Activated CD4-positive, alpha-beta memory T cell treated with anti-CD3 and anti-CD28 coated beads, Interleukin-2, amount 10 ng/mL, durations not matched to agents 7 days and 5 days (primary cell): ENCODE data around the gene FOXL3. TPM values are rescaled to one million over a fixed set of nuclear protein-coding genes. Genes with fewer than 3 reads are reported as not detected.
"Not testable (repeated sequence)": the region's sequence is repeated elsewhere in the genome, so short reads cannot be mapped to it uniquely, and the experiment has no call there.

ENCODE experiments used
- CTCF ChIA-PET: fragments of 350-600 bp; sonication (Branson Sonifier 250); formaldehyde crosslinking; loops from one replicate; lab custom pipeline; 2021; ENCODE audit warnings: antibody characterized with exemption, inconsistent platforms; lab: Charles Lee
- POLR2A ChIA-PET: fragments of 350-600 bp; sonication (Branson Sonifier 250); formaldehyde crosslinking; loops from one replicate; lab custom pipeline; 2021; ENCODE audit warnings: antibody characterized with exemption; lab: Charles Lee
- DNase-seq: peaks from one replicate; pipeline ENCODE4 v3.0.0-alpha.2; 2020
- H3K27ac Mint-ChIP-seq: one replicate; pipeline ENCODE4 v1.8.0; 2021; ENCODE audit warnings: mild to moderate bottlenecking, mixed read lengths
- H3K27me3 Mint-ChIP-seq: one replicate; pipeline ENCODE4 v1.8.0; 2021; ENCODE audit warnings: mixed read lengths
- H3K36me3 Mint-ChIP-seq: one replicate; pipeline ENCODE4 v1.8.0; 2021; ENCODE audit warnings: low read depth, mixed read lengths
- H3K4me1 Mint-ChIP-seq: one replicate; pipeline ENCODE4 v1.8.0; 2021; ENCODE audit warnings: mixed read lengths
- H3K4me3 Mint-ChIP-seq: one replicate; pipeline ENCODE4 v1.8.0; 2021; ENCODE audit warnings: mild to moderate bottlenecking, mixed read lengths
- H3K9me3 Mint-ChIP-seq: one replicate; pipeline ENCODE4 v1.8.0; 2021; ENCODE audit warnings: mixed read lengths
- total RNA-seq, 2 experiments: library from RNA; stranded (reverse); gene quantifications; one replicate each; pipeline ENCODE4 v1.2.3, GENCODE V29; 2021

The FOXL3 gene
- total RNA-seq, 2 experiments from 2014 or later = not detected

DNA sequence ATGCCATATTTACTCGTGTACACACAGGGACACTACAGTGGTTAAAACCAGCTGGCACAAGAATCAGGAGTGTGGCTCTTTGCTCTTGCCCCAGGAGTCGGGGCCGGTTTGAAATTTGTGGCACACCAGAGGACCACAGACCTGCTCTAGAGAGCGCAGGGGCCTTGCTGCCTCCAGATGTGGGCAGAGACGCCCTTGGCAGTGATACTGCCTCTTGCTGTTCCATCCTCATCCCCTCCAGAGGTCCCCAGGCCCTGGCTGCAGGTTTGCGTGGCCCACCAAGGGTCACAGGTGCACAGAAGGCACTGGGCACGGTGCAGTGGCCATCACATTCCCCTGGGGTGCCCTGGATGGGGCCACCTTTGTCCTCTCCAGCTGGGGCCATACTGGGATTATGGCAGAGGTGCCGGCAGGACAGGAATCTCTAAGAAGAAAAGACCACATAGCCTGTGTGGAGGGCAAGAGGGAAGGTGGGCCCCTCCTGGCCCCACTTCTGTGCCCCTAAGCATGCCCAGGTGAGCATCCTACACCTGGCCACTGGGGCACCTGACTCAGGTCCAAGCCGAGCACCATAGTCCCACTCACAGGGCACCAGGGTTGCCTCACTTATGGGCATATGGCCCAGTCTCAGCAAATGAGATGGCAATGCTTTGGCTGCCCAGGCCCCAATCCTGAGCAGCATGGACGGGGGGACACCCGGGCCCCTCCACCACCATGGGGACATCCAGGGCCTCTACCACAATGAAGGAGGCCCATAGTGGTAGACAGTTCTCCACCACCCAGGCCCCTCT lies 45.6 kb downstream of the FOXL3 start:
- ChIA-PET POLR2A (no interaction called here), CTCF (no interaction called here)
- no peak for DNase-seq
- no peak overlapping the region for H3K27ac Mint-ChIP-seq
- peaks cover 7% of the 10 kb centered on the region for H3K36me3 Mint-ChIP-seq
- H3K27me3 Mint-ChIP-seq = peaks cover 5% of the 10 kb centered on the region
- H3K4me1 Mint-ChIP-seq = peaks cover 6% of the 10 kb centered on the region
- peaks cover 16% of the 10 kb centered on the region for H3K9me3 Mint-ChIP-seq
- H3K4me3 Mint-ChIP-seq = no peak overlapping the region

GRCh38 chr7:336149-336533 lies 46.2 kb downstream of the FOXL3 start:
- CTCF ChIA-PET, H3K36me3 Mint-ChIP-seq, POLR2A ChIA-PET: not testable (repeated sequence)

GRCh38 chr7:336810-337566 lies 47.0 kb downstream of the FOXL3 start:
- Mint-ChIP-seq H3K4me1 (peaks cover 6% of the 10 kb centered on the region), H3K27ac (no peak overlapping the region), H3K36me3 (peaks cover 7% of the 10 kb centered on the region), H3K27me3 (peaks cover 1% of the 10 kb centered on the region), H3K4me3 (no peak overlapping the region), H3K9me3 (peaks cover 16% of the 10 kb centered on the region)
- POLR2A ChIA-PET = no interaction called here
- CTCF ChIA-PET = no interaction called here
- DNase-seq = no peak

More at GRCh38 chr7:336149-336533, 46.2 kb downstream of the FOXL3 start:
- H3K9me3 Mint-ChIP-seq = peaks cover 16% of the 10 kb centered on the region
- not testable (repeated sequence) for H3K4me1 Mint-ChIP-seq, H3K27ac Mint-ChIP-seq, H3K4me3 Mint-ChIP-seq, DNase-seq, H3K27me3 Mint-ChIP-seq

DNA sequence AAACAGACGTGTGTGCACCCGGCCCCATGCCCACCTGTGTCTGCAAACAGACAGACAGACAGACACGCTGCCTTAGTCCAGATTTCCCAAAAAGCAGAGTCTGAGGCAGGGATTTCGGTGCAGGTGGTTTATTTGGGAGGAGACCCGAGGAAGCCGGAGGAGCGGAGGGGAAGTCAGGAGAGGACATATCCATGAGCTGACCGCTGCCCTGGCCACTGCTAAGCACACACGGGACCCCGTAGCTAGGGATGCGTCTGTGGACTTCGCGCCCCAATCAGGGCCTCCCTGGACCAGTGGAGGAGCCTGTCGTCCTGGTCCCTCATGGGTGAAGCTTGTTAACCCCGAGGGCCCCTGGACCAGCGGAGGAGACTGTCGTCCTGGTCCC lies 47.6 kb downstream of the FOXL3 start:
- peaks cover 16% of the 10 kb centered on the region for H3K9me3 Mint-ChIP-seq
- peaks cover 7% of the 10 kb centered on the region for H3K36me3 Mint-ChIP-seq
- no peak overlapping the region for H3K4me3 Mint-ChIP-seq
- H3K4me1 Mint-ChIP-seq = peaks cover 6% of the 10 kb centered on the region
- DNase-seq = no peak
- H3K27ac Mint-ChIP-seq = no peak overlapping the region
- POLR2A ChIA-PET = no interaction called here
- peaks cover 1% of the 10 kb centered on the region for H3K27me3 Mint-ChIP-seq
- CTCF ChIA-PET = no interaction called here

DNA sequence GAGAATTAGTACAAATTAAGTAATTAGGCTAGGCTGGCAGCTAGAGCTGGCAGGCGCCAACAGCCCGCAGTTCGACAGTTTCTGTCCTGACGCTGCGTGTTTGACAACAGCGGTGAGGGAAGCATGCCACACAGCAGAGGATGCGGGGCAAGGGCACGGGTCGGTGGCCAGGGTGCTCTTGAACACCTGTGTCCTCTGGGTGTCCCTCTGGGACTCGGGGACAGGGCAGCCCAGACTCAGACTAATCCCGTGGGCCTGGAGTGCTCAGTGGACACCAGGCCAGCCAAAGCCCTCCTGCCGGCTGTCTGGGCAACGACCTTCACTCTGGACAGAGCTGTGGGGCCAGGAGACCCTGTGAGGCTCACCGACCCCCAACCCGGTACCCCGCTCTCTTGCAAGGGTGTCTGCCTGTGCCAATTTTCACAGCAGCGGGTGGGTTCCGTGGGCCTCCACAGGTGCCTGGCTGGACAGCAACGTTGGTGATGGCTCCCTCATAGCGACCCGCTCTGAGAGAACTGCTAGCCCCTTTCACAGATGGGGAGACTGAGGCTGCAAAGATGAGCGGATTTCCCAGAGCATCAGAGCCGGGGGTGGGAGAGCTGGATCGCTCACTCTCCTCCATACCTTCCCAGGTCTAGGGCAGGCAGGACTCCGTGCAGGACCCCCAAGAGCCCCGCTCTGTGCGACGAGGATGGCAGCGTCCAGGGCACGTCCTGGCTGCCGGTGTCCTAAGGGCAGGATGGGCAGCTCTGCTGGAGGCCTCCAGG lies 48.5 kb downstream of the FOXL3 start:
- POLR2A ChIA-PET = no interaction called here
- CTCF ChIA-PET = no interaction called here
- H3K4me3 Mint-ChIP-seq = no peak overlapping the region
- peaks cover 6% of the 10 kb centered on the region for H3K4me1 Mint-ChIP-seq
- H3K27me3 Mint-ChIP-seq = peaks cover 1% of the 10 kb centered on the region
- H3K9me3 Mint-ChIP-seq = peaks cover 16% of the 10 kb centered on the region
- no peak overlapping the region for H3K27ac Mint-ChIP-seq
- DNase-seq = no peak
- peaks cover 7% of the 10 kb centered on the region for H3K36me3 Mint-ChIP-seq

DNA sequence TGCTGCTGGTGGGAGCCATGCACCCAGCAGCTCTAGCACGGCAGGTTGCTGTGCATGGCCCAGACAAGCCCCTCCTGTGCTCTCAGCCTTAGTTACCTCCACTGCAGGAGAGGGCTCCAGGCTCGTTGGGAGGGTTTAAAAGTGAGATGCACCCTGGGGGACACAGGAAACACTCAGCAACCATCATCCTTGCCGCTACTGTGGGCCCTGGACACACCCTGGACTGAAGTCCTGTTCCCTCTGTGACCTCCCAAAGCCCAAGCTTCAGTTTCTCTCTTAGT lies 49.0 kb downstream of the FOXL3 start:
- peaks cover 12% of the 10 kb centered on the region for H3K9me3 Mint-ChIP-seq
- POLR2A ChIA-PET = no interaction called here
- CTCF ChIA-PET = no interaction called here
- peaks cover 7% of the 10 kb centered on the region for H3K36me3 Mint-ChIP-seq
- peaks cover 6% of the 10 kb centered on the region for H3K4me1 Mint-ChIP-seq
- H3K4me3 Mint-ChIP-seq = no peak overlapping the region
- H3K27me3 Mint-ChIP-seq = peaks cover 1% of the 10 kb centered on the region
- H3K27ac Mint-ChIP-seq = no peak overlapping the region
- DNase-seq = no peak

DNA sequence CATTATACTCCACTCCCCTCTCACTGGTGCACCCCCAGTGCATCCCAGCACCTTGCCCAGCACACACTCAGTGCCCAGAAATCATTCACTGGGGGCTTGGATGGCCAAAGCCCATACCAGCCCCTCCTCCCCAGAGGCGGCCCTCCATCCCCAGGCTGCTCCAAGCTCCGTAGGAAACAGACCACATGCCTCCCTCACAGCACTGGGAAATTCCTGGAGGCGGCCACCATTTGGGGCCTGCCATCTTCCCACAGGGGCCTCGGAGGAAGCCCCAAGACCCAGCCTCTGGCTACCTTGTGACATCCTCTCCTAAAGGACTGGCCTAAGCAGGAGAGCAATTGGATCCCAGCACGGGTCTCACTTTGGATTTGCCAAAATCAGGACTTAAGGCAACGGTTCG lies 49.7 kb downstream of the FOXL3 start:
- Mint-ChIP-seq H3K27me3 (peaks cover under 1% of the 10 kb centered on the region), H3K27ac (no peak overlapping the region), H3K9me3 (peaks cover 5% of the 10 kb centered on the region), H3K36me3 (peaks cover 4% of the 10 kb centered on the region), H3K4me1 (peaks cover 3% of the 10 kb centered on the region), H3K4me3 (no peak overlapping the region)
- DNase-seq = no peak
- POLR2A ChIA-PET = no interaction called here
- CTCF ChIA-PET = no interaction called here

DNA sequence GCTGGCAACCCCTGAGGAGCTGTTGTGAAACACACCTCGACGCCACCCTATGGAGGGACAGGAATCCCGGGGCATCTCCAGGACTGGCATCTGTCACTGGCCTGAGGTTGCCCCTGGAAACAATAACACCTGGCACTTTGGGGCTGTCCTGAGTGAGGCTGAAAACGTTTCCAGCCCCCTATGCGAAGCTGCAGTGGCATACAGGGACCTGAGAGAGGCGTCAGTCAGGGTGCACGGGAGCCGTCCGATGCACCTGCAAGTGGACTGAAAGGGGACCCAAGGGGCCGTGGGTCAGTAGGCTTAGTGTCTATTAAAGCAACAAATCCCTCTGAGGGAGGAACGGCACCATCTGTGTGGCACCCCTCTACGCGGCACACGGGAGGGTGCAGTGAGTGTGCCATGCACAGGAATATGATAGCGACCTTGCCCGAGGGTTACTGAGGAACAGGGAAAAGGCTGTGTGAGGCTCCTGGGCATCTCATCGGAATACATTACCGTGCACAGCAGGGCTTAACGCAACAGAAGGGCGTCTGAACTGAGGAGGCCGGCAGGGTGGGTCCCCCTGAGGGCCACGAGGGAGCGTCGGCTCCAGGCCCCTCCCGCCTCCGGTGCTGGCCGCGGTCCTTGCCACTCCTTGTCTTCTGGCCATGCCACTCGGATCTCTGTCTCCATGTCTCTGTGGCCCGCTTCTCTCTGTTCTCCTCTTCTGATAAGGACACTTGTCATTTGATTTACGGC lies 50.4 kb downstream of the FOXL3 start:
- no peak overlapping the region for H3K4me3 Mint-ChIP-seq
- H3K4me1 Mint-ChIP-seq = no peaks in the 10 kb centered on the region
- H3K27me3 Mint-ChIP-seq = no peaks in the 10 kb centered on the region
- ChIA-PET POLR2A (no interaction called here), CTCF (no interaction called here)
- no peak for DNase-seq
- no peak overlapping the region for H3K27ac Mint-ChIP-seq
- H3K9me3 Mint-ChIP-seq = no peaks in the 10 kb centered on the region
- H3K36me3 Mint-ChIP-seq = no peaks in the 10 kb centered on the region

Other genes with a start within 250 kb of the FOXL3 start
- under 1 TPM in 1 of 2 experiments, not detected in 1; 0.13 TPM for gene FAM20C, start 97.6 kb upstream of the FOXL3 start, total RNA-seq
- gene PDGFA, start 229.7 kb downstream of the FOXL3 start, total RNA-seq = under 1 TPM; 0.70 to 0.73 TPM